K562 (cell line): ENCODE measurements around the gene SMC1A. TPM values are rescaled to one million over a fixed set of nuclear protein-coding genes. Genes with fewer than 3 reads are reported as not detected.

Source experiments
- ARID3A ChIP-seq: IDR thresholded peaks from 2 replicates; pipeline ENCODE4 v1.6.1; 2012; ENCODE audit warnings: low read depth, low read length, improper control_type of control experiment, borderline replicate concordance
- BRF2 ChIP-seq: IDR thresholded peaks from 3 replicates; pipeline ENCODE4 v1.6.1; 2011; ENCODE audit warnings: borderline replicate concordance, mild to moderate bottlenecking; ENCODE audit not compliant: insufficient read length, insufficient read depth
- CREBBP ChIP-seq: IDR thresholded peaks from one replicate; pipeline ENCODE4 v1.6.1; 2012; ENCODE audit warnings: low read depth, mild to moderate bottlenecking, control low read depth, inconsistent platforms, low read length
- E2F4 ChIP-seq: sonication (generic); formaldehyde crosslinking; IDR thresholded peaks from 2 replicates; pipeline ENCODE4 v1.8.0; 2022; ENCODE audit warnings: mild to moderate bottlenecking, low read depth, missing genetic modification reagents
- FUS ChIP-seq: fragments of 200-400 bp; formaldehyde crosslinking; optimal IDR thresholded peaks from 2 replicates; pipeline ENCODE3; 2017; ENCODE audit warnings: low read depth, low read length
- HDAC3 ChIP-seq: fragments of 450-650 bp; IDR thresholded peaks from 2 replicates; pipeline ENCODE4 v1.6.1; 2018; ENCODE audit warnings: borderline replicate concordance, mild to moderate bottlenecking, moderate library complexity; ENCODE audit not compliant: partially characterized antibody
- HINFP ChIP-seq: fragments of 450-650 bp; conservative IDR thresholded peaks from 2 replicates; pipeline ENCODE4 v1.6.1; 2016; ENCODE audit warnings: missing genetic modification characterization, low read depth, mild to moderate bottlenecking, control low read depth, missing compliant biosample characterization
- HNRNPH1 ChIP-seq: fragments of 200-400 bp; formaldehyde crosslinking; optimal IDR thresholded peaks from 2 replicates; pipeline ENCODE3; 2017; ENCODE audit warnings: low read depth, mild to moderate bottlenecking, low read length, moderate library complexity
- HNRNPUL1 ChIP-seq: fragments of 200-400 bp; formaldehyde crosslinking; IDR thresholded peaks from 2 replicates; pipeline ENCODE4 v1.6.1; 2017; ENCODE audit warnings: low read length
- MEF2D ChIP-seq: conservative IDR thresholded peaks from 2 replicates; pipeline ENCODE4 v1.6.1; 2016; ENCODE audit warnings: low read depth, missing genetic modification characterization, missing compliant biosample characterization
- OTX1 ChIP-seq: fragments of 450-650 bp; formaldehyde crosslinking; IDR thresholded peaks from 2 replicates; pipeline ENCODE4 v1.4.0; 2022; ENCODE audit warnings: mild to moderate bottlenecking
- SMARCA5 ChIP-seq: fragments of 450-650 bp; IDR thresholded peaks from 2 replicates; pipeline ENCODE4 v1.6.1; 2016
- SREBF2 ChIP-seq: sonication (generic); formaldehyde crosslinking; IDR thresholded peaks from 2 replicates; pipeline ENCODE4 v1.4.0; 2020; ENCODE audit warnings: mild to moderate bottlenecking, missing genetic modification reagents
- ZNF232 ChIP-seq: sonication (generic); formaldehyde crosslinking; IDR thresholded peaks from 2 replicates; pipeline ENCODE4 v1.8.0; 2022; ENCODE audit warnings: mild to moderate bottlenecking, missing genetic modification reagents
- ZNF740 ChIP-seq, 3 experiments: fragments of 200-800 bp in 1 of 3; sonication (Bioruptor generic) in 1 of 3; sonication (generic) in 1 of 3; formaldehyde crosslinking in 1 of 3; IDR thresholded peaks; 2 replicates each; pipeline versions ENCODE4 v1.6.1 to v1.8.0; 2016 to 2022; ENCODE audit warnings: mild to moderate bottlenecking in 2 of 3, missing compliant biosample characterization in 2 of 3, missing genetic modification characterization in 2 of 3, missing genetic modification reagents in 1 of 3
- polyA plus RNA-seq, 8 experiments: library from polyadenylated mRNA; depleted of rRNA in 4 of 8; stranded (reverse) in 5 of 8; unstranded in 3 of 8; fragments of >200 nt; fragmentation: Nextera tagmentation in 2 of 8; fragmentation: Illumina TruSeq in 1 of 8; extraction: Ambion mirVana in 2 of 8; extraction: Trizol in 1 of 8; gene quantifications; 2 replicates each; pipeline versions ENCODE4 v1.2.1 to v1.2.3, GENCODE V29; 2011 to 2014; ENCODE audit warnings: inconsistent platforms in 1 of 8, missing spikeins in 1 of 8
- total RNA-seq, 7 experiments: library from RNA; depleted of rRNA in 6 of 7; stranded (reverse); fragments of >200 nt in 6 of 7; fragmentation: Illumina TruSeq in 2 of 7; extraction: Trizol in 2 of 7; gene quantifications; 2 replicates each; pipeline versions ENCODE4 v1.2.1 to v1.2.3, GENCODE V29; 2011 to 2021; ENCODE audit warnings: low replicate concordance in 1 of 7

Gene SMC1A
- total and polyA plus RNA-seq, 9 of the 15 experiments (the other 6 are each of a cell fraction or from before 2014, with no cell fraction given), result 28.5 to 126 (median 71.2) TPM

GRCh38 chrX:53422086-53422860 is at the start of gene SMC1A (continued):
- TF ChIP-seq BRF2 (no peak), HNRNPH1 (no peak), OTX1 (CRISPR knock-in tag) (no peak), SMARCA5 (no peak), SREBF2 (CRISPR knock-in tag) (no peak), ZNF740 (CRISPR knock-in tag; IDR thresholded peaks at IDR 0.05) (0 out of 2 replicates have a peak, but pooled peaks have one; percentile 28), ZNF740 (tag; IDR thresholded peaks at IDR 0.05) (no peak), FUS (no peak), E2F4 (peak; percentile 83), CREBBP (no peak), HDAC3 (no peak), ZNF232 (0 out of 2 replicates have a peak, but pooled peaks have one; percentile 26), HINFP (tag) (no peak), MEF2D (tag) (no peak), ARID3A (no peak), HNRNPUL1 (no peak)
